Fibroblast of the aortic adventitia (primary cell): ENCODE data around the gene KLHL29. TPM values are rescaled to one million over a fixed set of nuclear protein-coding genes. Genes with fewer than 3 reads are reported as not detected.

Experiments
- DNase-seq: peaks from one replicate; pipeline ENCODE4 v3.0.0-alpha.2; 2010; ENCODE audit warnings: low read depth
- H3K4me3 ChIP-seq: 2 replicates; pipeline ENCODE4 v1.5.1; 2011; ENCODE audit warnings: low read depth, mild to moderate bottlenecking, control low read depth, low read length, moderate library complexity
- CTCF ChIP-seq: IDR thresholded peaks from 2 replicates; pipeline ENCODE4 v1.5.1; 2011; ENCODE audit warnings: mild to moderate bottlenecking, low read length, control low read depth, inconsistent platforms; ENCODE audit not compliant: insufficient read depth
- total RNA-seq: library from RNA; depleted of rRNA; stranded (reverse); fragments of >200 nt; gene quantifications from 2 replicates; pipeline ENCODE4 v1.2.3, GENCODE V29; 2012; ENCODE audit warnings: low replicate concordance

The KLHL29 gene
- total RNA-seq, 1 donor: 4.7 TPM

- no peak for DNase-seq
- no peak overlapping the region for H3K4me3 ChIP-seq
- TF ChIP-seq CTCF: no peak
Observed at GRCh38 chr2:23751747-23752265, 366.8 kb downstream of the KLHL29 start.

GRCh38 chr2:23753291-23754010 lies 368.5 kb downstream of the KLHL29 start:
- TF ChIP-seq CTCF: no peak
- no peak overlapping the region for H3K4me3 ChIP-seq
- DNase-seq: no peak

- TF ChIP-seq CTCF: no peak
- DNase-seq: no peak
- H3K4me3 ChIP-seq: no peak overlapping the region
Observed at GRCh38 chr2:23754970-23755369, 370.0 kb downstream of the KLHL29 start.

GRCh38 chr2:23756593-23757292 lies 371.8 kb downstream of the KLHL29 start:
- H3K4me3 ChIP-seq: no peak overlapping the region
- no peak for DNase-seq
- TF ChIP-seq CTCF: no peak

GRCh38 chr2:23757686-23758433 lies 372.9 kb downstream of the KLHL29 start:
- DNase-seq: peak; percentile 96
- H3K4me3 ChIP-seq: no peak overlapping the region
- no peak for TF ChIP-seq CTCF
